Measurements from ENCODE around the gene MPRIP.

The MPRIP gene

DNA sequence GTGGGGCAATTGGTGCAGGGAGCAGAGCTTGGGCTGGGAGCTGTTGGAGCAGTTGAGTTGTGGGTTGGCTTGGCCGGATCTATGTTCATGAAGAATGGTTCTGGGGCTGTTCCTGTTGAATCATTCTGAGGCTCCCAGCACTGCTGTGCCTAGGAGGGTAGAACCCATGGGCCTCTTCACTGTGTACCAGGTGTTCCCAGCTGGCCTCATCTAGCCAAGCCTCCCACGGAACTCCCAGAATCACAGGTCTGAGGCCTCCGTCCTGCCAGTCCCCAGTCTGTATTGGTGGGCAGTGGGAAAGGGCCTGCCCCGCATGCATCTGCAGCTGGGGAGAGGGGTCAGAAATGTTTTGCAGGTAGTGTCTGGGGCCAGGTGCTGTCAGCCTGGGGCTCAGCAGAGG, 74.1 kb downstream of the MPRIP start:
- POLR2A ChIA-PET = no interaction called here

DNA sequence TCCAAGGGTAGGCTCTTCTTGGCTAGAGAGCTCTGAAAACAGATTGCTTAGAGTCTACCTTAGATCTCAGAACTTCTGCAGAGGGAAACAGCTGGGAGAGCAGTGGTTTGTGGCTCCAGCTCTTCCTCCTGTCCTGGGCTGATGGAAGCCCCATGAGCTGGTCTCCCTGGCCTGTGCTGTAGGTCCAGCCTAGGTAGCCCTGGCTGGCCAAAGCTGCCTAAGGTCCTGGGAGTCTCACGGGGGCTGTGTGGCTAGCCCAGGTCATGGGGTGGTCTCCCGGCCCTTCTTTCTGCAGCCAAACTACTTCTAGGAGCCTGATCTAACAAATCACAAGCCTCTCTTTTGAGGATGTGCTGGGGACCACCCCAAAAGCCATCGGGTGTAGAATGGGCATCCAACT, 75.7 kb downstream of the MPRIP start:
- ChIA-PET POLR2A (no interaction called here), CTCF (interaction anchor here (0.5 to 1.1 kb wide), 4 partner anchors 23 to 451 kb away, joined by 3 to 4 read pairs (median 4); no protein-coding TSS in a partner anchor)
- Histone ChIP-seq H3K9me3 (ENCODE audit: control insufficient read depth, insufficient read depth, low read depth, low read length) (no peaks in the 10 kb centered on the region), H3K36me3 (ENCODE audit: control insufficient read depth in 2 of 2, insufficient read depth in 1 of 2, low read length in 2 of 2) (no peaks in the 10 kb centered on the region), H3K4me3 (ENCODE audit: low read depth, low read length) (no peak overlapping the region), H3K27ac (ENCODE audit: extremely low read depth, low read depth, low read length) (no peak overlapping the region), H3K4me1 (ENCODE audit: control insufficient read depth, insufficient read depth, low read length) (0 out of 2 replicates have a peak, but pooled peaks cover 4% of the 10 kb centered on the region)
- no peak for TF ChIP-seq ZSCAN30 (tag by site-specific recombination; IDR thresholded peaks at IDR 0.05)
- no peak for TF ChIP-seq ZNF561 (tag by site-specific recombination; IDR thresholded peaks at IDR 0.05; ENCODE audit: borderline replicate concordance)
- TF ChIP-seq, protein P1, sequence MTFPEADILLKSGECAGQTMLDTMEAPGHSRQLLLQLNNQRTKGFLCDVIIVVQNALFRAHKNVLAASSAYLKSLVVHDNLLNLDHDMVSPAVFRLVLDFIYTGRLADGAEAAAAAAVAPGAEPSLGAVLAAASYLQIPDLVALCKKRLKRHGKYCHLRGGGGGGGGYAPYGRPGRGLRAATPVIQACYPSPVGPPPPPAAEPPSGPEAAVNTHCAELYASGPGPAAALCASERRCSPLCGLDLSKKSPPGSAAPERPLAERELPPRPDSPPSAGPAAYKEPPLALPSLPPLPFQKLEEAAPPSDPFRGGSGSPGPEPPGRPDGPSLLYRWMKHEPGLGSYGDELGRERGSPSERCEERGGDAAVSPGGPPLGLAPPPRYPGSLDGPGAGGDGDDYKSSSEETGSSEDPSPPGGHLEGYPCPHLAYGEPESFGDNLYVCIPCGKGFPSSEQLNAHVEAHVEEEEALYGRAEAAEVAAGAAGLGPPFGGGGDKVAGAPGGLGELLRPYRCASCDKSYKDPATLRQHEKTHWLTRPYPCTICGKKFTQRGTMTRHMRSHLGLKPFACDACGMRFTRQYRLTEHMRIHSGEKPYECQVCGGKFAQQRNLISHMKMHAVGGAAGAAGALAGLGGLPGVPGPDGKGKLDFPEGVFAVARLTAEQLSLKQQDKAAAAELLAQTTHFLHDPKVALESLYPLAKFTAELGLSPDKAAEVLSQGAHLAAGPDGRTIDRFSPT (tag by site-specific recombination; IDR thresholded peaks at IDR 0.05) = no peak
- TF ChIP-seq ZNF585B (tag by site-specific recombination; IDR thresholded peaks at IDR 0.05) = no peak
- TF ChIP-seq FEZF1 (tag by site-specific recombination; IDR thresholded peaks at IDR 0.05) = no peak
- no peak for TF ChIP-seq ZNF184 (tag by site-specific recombination; IDR thresholded peaks at IDR 0.05)
- TF ChIP-seq ZNF777 (tag by site-specific recombination; IDR thresholded peaks at IDR 0.05; ENCODE audit: borderline replicate concordance) = no peak

More for the DNA sequence above, 74.1 kb downstream of the MPRIP start:
- CTCF ChIA-PET = interaction anchor here (0.6 to 2.1 kb wide), 2 partner anchors 25 to 350 kb away, joined by 3 to 8 read pairs; no protein-coding TSS in a partner anchor
- H3K9me3 ChIP-seq (ENCODE audit: control insufficient read depth, insufficient read depth, low read depth, low read length) = no peaks in the 10 kb centered on the region
- no peaks in the 10 kb centered on the region for H3K36me3 ChIP-seq (ENCODE audit: control insufficient read depth in 2 of 2, insufficient read depth in 1 of 2, low read length in 2 of 2)
- TF ChIP-seq YY1 (tag by site-specific recombination; IDR thresholded peaks at IDR 0.05) = no peak
- TF ChIP-seq, protein P2, sequence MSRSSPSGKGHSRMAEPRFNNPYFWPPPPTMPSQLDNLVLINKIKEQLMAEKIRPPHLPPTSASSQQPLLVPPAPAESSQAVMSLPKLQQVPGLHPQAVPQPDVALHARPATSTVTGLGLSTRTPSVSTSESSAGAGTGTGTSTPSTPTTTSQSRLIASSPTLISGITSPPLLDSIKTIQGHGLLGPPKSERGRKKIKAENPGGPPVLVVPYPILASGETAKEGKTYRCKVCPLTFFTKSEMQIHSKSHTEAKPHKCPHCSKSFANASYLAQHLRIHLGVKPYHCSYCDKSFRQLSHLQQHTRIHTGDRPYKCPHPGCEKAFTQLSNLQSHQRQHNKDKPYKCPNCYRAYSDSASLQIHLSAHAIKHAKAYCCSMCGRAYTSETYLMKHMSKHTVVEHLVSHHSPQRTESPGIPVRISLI (tag by site-specific recombination; IDR thresholded peaks at IDR 0.05) = no peak
- TF ChIP-seq, protein P3, sequence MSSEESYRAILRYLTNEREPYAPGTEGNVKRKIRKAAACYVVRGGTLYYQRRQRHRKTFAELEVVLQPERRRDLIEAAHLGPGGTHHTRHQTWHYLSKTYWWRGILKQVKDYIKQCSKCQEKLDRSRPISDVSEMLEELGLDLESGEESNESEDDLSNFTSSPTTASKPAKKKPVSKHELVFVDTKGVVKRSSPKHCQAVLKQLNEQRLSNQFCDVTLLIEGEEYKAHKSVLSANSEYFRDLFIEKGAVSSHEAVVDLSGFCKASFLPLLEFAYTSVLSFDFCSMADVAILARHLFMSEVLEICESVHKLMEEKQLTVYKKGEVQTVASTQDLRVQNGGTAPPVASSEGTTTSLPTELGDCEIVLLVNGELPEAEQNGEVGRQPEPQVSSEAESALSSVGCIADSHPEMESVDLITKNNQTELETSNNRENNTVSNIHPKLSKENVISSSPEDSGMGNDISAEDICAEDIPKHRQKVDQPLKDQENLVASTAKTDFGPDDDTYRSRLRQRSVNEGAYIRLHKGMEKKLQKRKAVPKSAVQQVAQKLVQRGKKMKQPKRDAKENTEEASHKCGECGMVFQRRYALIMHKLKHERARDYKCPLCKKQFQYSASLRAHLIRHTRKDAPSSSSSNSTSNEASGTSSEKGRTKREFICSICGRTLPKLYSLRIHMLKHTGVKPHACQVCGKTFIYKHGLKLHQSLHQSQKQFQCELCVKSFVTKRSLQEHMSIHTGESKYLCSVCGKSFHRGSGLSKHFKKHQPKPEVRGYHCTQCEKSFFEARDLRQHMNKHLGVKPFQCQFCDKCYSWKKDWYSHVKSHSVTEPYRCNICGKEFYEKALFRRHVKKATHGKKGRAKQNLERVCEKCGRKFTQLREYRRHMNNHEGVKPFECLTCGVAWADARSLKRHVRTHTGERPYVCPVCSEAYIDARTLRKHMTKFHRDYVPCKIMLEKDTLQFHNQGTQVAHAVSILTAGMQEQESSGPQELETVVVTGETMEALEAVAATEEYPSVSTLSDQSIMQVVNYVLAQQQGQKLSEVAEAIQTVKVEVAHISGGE (tag by site-specific recombination; conservative IDR thresholded peaks at IDR 0.05; ENCODE audit: low read depth) = no peak
- no peak overlapping the region for H3K27ac ChIP-seq (ENCODE audit: extremely low read depth, low read depth, low read length)
- H3K4me3 ChIP-seq (ENCODE audit: low read depth, low read length) = no peak overlapping the region
- 0 out of 2 replicates have a peak, but pooled peaks cover 4% of the 10 kb centered on the region for H3K4me1 ChIP-seq (ENCODE audit: control insufficient read depth, insufficient read depth, low read length)

DNA sequence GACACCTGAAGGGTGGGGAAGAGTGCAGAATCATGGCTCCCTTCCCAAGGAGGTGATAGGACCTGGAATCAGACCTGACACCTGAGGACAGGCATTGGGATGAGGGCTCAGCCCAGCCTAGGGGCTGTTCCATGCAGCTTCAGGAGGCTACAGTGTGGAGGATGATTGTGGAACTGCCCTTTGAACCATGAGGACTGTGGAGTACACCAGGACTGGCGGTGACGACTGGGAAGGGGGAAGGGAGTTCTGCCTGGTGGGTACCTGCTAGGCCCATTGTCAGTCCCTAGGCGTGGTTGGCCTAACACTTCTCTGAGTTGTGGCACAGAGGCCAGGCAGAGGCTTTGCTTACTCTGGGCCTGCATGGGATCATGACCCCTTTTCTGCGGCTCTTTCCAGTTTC, 76.1 kb downstream of the MPRIP start:
- no peak overlapping the region for H3K27ac ChIP-seq (ENCODE audit: extremely low read depth, low read depth, low read length)
- CTCF ChIA-PET = interaction anchor here (1.1 kb wide), 1 partner anchor 23 kb away, joined by 4 read pairs; no protein-coding TSS in a partner anchor
- no peaks in the 10 kb centered on the region; a peak in 1 of 3 replicates for H3K36me3 ChIP-seq (ENCODE audit: control insufficient read depth in 2 of 2, insufficient read depth in 1 of 2, low read length in 2 of 2)
- H3K4me1 ChIP-seq (ENCODE audit: control insufficient read depth, insufficient read depth, low read length) = 0 out of 2 replicates have a peak, but pooled peaks cover 4% of the 10 kb centered on the region
- TF ChIP-seq ZEB2 (tag by site-specific recombination; IDR thresholded peaks at IDR 0.05) (no peak), ZNF350 (tag by site-specific recombination; IDR thresholded peaks at IDR 0.05) (no peak), ZNF837 (tag by site-specific recombination; IDR thresholded peaks at IDR 0.05) (no peak), ZNF600 (tag by site-specific recombination; IDR thresholded peaks at IDR 0.05) (no peak), ZNF510 (tag by site-specific recombination; IDR thresholded peaks at IDR 0.05; ENCODE audit: insufficient replicate concordance) (no peak), ZNF596 (tag by site-specific recombination; IDR thresholded peaks at IDR 0.05) (no peak), ZNF785 (tag by site-specific recombination; IDR thresholded peaks at IDR 0.05) (no peak)
- POLR2A ChIA-PET = no interaction called here
- H3K9me3 ChIP-seq (ENCODE audit: control insufficient read depth, insufficient read depth, low read depth, low read length) = no peaks in the 10 kb centered on the region
- no peak overlapping the region for H3K4me3 ChIP-seq (ENCODE audit: low read depth, low read length)
